ENCODE measurements around the gene DLG3. TPM values are rescaled to one million over a fixed set of nuclear protein-coding genes. Genes with fewer than 3 reads are reported as not detected.
"Not testable (repeated sequence)": the region's sequence is repeated elsewhere in the genome, so short reads cannot be mapped to it uniquely, and the experiment has no call there.

The DLG3 gene
- polyA plus RNA-seq, 3 donors, result 2.4 to 21.9 (median 4.2) TPM

DNA sequence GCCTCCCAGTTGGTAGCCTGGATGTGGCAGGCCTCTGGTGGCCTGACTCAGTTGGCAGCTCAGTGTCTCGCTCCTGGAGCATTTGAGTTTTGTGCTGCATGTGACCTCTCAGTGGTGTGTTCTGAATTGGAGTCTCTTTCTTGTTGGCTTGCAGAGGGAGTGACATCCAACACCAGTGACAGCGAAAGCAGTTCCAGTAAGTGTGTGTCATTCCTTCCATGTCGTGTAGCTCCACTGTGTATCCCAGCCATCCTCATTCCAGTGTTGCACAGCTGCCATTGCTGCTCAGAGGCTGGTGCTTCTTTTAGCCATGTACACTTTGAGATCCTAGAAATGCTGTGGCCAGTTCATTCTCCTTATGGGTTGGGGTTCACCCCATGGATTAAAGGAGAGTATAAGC, 52.4 kb downstream of the DLG3 start:
- no peak overlapping the region for H3K27ac ChIP-seq (ENCODE audit: low read depth, low read length)
- WGBS, 3 donors, result 76 to 80% (median 77%) methylated on average over 3 of the region's 3 CpGs

DNA sequence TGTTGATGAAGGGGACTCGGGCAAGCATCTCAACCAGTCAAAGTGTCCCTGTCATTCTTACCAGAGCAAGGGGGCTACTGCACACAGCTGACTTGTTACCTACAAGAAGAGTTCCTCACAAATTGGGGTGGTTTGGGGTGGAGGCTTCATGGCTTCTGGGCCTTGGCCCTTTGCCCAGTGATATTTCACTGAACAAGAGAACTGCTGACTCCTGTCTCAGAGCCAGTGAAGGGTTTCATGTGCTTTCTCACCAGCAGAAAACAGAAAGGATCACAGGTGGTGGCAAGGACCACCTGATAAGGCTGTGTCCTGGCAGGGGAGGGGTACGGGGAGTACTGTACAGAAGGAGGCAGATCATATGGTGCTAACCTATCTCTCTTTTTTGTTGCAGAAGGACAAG, 53.5 kb downstream of the DLG3 start:
- H3K27ac ChIP-seq (ENCODE audit: low read depth, low read length), result no peak overlapping the region
- 42 to 92% (median 73%) methylated on average over 2 of the region's 2 CpGs for WGBS, 3 donors

DNA sequence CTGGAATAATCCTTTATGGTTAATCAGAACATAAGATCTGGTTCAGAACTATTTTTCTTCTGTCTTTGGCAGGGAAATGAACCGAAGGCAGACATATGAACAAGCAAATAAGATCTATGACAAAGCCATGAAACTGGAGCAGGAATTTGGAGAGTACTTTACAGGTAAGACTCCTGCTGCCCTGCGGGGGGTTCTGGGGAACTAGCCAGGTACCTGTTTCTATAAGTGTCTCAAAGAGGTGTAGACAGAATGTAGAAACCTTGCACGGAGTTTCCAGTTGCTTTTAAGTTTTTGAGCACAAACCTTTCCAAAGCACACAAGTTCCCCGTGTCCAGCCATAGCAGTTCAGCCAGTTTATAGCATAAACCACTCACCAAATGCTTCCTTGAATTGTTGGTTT, 56.2 kb downstream of the DLG3 start:
- no peak overlapping the region for H3K27ac ChIP-seq (ENCODE audit: low read depth, low read length)
- WGBS, 3 donors, result 83 to 88% (median 86%) methylated on average over 3 to 4 of the region's 4 CpGs

DNA sequence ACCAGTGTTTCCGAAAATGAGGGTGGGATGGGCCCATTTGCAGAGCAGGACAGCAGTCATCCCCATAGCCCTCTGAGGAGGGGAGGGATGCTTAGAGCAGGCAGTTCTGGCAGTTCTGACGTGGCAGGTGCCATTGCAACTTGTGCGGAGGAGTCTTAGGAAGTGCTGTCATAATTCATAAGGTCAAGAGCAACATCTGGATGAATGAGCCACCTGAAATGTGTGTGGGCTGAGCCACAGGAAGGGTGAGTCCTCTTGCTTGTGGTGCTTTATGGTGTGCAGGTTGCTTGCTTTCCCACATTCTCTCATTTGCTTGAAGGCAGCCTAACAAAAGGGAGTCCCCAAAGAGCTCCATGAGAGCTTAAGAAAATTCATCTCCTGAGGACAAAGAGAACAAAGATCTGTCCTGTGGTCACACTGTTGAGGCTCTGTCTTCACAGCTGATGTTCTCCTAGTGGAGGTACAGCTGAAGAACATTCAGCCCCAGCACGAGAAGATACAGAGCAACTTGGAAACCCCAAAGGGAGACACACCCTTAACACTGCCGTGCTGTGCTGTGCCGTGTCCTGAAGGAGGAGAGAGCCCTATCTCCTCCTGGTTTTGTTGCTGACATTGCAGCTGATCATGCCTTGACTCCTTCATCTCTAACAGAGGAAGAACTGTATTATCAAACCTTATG, 60.3 kb downstream of the DLG3 start:
- no peak overlapping the region for H3K27ac ChIP-seq (ENCODE audit: low read depth, low read length)

DNA sequence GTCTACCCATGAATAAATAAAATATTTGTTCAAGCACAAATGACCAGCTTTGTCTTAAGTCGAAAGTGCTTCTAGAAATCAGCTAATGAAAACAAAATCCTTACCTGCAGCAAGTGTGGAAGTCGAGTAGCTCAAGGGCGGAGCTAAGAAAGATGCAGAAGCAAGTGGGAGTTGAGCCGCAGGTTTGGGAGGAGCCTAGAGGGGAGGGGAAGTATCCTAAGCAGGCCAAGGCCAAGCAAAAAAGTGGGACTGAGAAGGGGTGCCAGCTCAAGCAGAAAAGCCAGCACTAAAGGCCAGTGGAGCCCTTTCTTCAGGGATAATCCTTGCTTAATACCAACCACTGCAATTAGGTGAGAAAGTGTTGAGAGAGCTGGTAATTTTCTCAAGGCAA, 60.8 kb downstream of the DLG3 start:
- 35 to 67% (median 52%) methylated on average over 4 of the region's 4 CpGs for WGBS, 3 donors
- no peak overlapping the region for H3K27ac ChIP-seq (ENCODE audit: low read depth, low read length)

More for the DNA sequence above, 60.3 kb downstream of the DLG3 start:
- WGBS, 3 donors, result 67 to 81% (median 79%) methylated on average over 6 of the region's 6 CpGs

DNA sequence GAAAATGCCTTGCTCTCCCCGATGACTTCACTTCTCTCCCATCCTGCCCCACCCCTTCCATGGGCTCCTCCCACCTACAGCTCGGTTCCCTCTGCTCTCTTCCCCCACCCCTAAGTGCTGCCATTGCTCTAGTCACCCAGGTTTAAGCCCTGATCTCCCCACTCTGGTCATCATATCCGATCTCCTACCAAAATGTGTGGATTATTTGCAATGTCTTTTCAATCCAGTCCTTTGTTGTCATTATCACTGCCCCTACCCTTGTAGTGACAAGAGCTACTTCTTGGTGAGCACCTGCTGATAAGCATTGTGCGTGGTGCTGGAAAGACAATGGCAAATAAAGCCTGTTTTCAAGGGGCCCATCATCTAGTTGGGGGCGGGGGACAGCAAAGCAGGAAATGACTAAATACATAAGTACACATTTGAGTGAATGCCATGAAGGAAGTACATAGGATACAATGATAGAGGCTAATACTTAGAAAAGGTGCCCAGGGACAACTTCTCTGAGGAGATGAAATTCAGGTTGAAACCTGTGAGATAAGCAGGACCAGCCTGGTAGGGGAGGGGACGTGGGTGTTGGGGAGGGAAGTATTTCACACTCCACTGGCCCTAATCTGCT, 63.8 kb downstream of the DLG3 start:
- H3K27ac ChIP-seq (ENCODE audit: low read depth, low read length), result no peak overlapping the region
- WGBS, 3 donors, result 38 to 58% (median 55%) methylated on average over 6 of the region's 6 CpGs

DNA sequence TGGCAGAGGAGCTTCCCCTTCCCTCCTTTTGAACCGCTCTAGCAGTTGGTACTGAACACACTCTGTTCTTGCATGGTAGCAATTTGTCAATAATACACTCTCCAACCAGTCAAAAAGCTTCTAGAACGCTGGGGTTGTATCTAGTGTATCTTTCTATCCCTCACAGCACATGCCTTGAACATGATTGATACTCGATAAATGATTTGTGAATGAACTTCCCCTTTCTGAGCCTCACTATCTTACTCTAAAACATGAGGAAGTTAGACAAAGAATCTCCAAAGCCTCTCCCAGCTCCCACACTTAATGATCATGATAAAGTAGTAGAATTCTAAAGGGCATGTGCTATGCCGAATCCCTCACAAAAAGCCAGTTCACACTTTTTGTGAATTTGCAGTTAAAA, 64.4 kb downstream of the DLG3 start:
- H3K27ac ChIP-seq (ENCODE audit: low read depth, low read length), result no peak overlapping the region
- WGBS, 3 donors, result 51 to 65% (median 64%) methylated on average over 4 of the region's 4 CpGs

DNA sequence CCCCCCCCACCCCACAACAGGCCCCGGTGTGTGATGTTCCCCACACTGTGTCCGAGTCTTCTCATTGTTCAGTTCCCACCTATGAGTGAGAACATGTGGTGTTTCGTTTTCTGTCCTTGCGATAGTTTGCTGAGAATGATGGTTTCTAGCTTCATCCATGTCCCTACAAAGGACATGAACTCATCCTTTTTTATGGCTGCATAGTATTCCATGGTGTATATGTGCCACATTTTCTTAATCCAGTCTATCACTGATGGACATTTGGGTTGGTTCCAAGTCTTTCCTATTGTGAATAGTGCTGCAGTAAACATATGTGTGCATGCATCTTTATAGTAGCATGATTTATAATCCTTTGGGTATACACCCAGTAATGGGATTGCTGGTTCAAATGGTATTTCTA, 70.6 kb downstream of the DLG3 start:
- 89 to 100% (median 99%) methylated on average over 4 of the region's 4 CpGs for WGBS, 3 donors
- H3K27ac ChIP-seq (ENCODE audit: low read depth, low read length), result not testable (repeated sequence)

DNA sequence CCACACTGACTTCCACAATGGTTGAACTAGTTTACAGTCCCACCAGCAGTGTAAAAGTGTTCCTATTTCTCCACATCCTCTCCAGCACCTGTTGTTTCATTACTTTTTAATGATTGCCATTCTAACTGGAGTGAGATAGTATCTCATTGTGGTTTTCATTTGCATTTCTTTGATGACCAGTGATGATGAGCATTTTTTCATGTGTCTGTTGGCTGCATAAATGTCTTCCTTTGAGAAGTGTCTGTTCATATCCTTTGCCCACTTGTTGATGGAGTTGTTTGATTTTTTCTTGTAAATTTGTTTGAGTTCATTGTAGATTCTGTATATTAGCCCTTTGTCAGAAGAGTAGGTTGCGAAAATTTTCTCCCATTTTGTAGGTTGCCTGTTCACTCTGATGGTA, 71.1 kb downstream of the DLG3 start:
- WGBS, 3 donors, result 61 to 100% (median 94%) methylated on average over 1 of the region's 1 CpG

DNA sequence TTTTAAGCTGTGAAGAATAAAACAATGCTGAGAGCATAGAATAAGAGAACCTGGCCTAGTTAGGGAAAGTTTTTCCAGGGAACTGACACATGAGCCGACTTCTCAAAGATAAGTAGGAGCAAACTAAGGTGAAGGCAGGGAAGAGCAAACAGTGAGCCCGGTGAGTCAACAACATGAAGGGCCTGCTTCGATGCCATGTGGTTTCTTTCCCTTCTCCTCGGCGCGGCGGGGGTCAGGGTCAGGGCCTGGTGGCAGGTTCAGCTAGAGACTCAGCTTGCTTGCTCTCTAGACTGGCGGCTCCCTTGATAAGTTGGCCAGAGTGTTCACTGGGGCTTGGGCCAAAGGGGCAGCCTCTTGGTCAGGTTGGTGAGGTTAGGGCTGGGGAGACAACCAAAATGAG, 81.1 kb downstream of the DLG3 start:
- no peak overlapping the region for H3K27ac ChIP-seq (ENCODE audit: low read depth, low read length)
- 43 to 83% (median 82%) methylated on average over 8 of the region's 8 CpGs for WGBS, 3 donors

More for the DNA sequence above, 71.1 kb downstream of the DLG3 start:
- not testable (repeated sequence) for H3K27ac ChIP-seq (ENCODE audit: low read depth, low read length)

DNA sequence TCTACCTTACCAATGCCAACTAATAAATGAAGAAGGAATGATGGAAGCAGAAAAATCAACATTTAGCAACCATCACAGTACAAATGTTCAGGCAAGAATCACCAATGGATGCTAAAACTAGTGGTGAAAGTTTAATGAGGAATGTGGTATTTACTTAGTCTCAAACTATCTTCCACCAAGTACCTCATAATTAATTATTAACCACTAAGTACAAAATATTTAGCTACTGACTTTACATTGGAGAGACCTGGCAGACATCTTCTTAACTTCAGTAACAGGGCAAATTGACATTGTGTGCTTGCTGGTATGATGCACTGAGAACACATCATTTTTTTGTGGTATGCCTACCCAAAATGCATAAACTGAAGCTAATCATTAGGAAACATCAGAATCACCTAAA, 82.4 kb downstream of the DLG3 start:
- H3K27ac ChIP-seq (ENCODE audit: low read depth, low read length), result no peak overlapping the region

DNA sequence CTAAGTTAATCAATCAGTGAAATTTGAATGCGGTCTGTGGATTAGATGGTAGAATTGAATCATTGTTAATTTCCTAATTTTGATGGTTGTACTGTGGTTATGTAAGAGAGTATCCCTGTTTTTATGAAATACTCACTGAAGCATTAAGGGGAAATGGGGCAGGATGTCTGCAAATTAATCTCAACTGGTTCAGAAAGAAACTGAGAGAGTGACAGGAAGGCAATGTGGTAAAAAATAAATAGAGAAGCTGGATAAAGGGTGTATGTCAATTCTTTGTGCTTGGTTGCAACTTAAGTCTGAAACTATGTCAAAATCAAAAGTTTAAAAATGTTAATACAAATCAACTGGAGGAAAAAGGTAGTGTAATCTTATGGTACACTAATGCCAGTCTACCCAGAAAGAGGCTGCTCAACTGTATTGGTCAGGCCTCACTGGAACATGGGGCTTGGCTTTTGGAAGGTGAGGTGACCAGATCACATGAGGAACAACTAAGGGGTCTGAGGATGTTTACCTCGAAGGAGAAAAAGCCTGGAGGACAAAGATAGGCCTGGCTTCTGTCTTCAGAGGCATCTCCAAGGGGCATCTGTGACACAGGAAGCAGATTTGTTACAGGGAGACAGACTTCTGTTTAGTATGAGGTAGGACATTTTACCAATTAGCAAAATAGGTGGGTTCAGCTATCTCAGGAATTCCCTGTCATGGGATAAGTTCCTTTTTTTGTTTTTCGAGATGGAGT, 83.1 kb downstream of the DLG3 start:
- no peak overlapping the region for H3K27ac ChIP-seq (ENCODE audit: low read depth, low read length)
- WGBS, 3 donors, result 47 to 65% (median 51%) methylated on average over 3 of the region's 3 CpGs

DNA sequence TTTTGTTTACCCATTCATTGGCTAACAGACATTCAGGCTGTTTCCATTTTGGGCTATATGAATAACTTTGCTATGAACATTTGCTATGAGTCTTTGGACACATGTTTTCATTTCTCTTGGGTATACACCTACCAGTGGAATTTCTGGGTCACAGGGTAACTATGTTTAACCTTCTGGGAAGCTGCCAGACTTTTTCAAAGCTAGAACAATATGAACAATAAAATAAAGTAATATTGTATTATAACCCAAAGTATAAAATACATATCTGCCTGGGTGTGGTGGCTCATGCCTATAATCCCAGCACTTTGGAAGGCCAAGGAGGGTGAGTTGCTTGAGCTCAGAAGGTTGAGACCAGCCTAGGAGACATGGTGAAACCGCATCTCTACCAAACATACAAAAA, 90.6 kb downstream of the DLG3 start:
- no peak overlapping the region for H3K27ac ChIP-seq (ENCODE audit: low read depth, low read length)
- WGBS, 3 donors, result 64 to 86% (median 73%) methylated on average over 1 of the region's 1 CpG

DNA sequence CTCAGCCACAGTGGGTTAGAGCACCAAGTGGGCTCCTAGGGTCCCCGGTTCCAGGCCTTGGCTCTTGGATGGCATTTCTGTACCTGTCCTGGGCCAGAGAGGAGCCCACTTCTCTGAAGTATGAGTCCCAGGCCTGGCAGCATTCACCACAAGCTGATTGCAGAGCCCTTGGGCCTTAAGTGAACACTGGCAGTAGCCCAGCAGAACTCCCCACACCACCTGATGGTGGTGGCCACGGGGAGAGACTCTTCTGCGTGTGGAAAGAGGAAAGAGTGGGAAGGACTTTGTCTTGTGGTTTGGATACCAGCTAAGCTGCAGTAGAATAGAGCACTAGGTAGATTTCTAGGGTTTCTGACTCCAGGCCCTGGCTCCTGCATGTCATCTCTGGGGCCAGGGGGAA, 104.8 kb downstream of the DLG3 start:
- H3K27ac ChIP-seq (ENCODE audit: low read depth, low read length), result no peak overlapping the region
- WGBS, 3 donors, result 61 to 67% (median 62%) methylated on average over 3 of the region's 3 CpGs

DNA sequence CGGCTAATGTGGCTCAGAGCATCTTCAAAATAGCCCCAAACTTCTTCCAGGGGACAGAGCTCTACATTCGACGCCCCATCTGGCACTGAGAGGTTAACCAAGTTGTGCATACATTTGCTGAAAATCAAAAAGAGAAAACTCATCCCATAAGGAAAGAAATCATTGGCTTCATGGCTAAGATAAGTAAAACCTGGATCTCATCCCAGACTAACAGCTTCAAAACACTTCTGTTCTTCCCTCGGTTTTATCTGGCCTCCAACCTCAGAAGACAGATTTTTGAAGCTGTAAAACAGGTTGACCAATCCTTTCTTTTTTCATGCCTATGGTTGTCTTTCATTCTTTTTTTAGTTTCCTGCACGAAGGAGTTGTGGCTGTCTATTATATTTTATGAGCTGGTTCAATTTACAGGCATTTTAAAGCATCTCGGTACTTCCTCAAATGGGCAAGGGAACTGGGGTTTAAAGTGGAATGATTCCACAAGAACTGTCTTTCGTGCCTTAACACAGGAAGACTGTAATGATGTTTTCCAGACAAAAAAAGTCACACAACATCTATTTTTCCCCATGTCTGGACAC, 107.6 kb downstream of the DLG3 start:
- no peak overlapping the region for H3K27ac ChIP-seq (ENCODE audit: low read depth, low read length)
- 20 to 36% (median 36%) methylated on average over 7 of the region's 7 CpGs for WGBS, 3 donors

DNA sequence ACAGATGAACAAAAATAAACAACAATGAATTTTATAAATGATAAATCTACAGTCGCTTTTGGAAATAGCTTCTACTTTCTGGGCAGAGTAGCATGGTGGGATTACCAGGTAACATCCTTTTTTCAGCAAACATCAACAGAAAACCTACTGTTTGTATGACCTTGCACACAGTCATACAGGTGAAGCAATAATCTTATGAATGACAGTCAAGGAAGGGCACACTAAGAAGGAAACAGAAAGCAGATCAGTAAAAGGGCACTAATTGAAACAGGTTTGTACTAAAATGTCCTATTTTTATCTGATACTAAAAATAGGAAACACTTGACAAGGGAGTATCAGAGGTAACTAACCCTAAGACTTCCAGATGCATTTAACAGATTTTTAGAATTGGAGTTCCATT, 108.9 kb downstream of the DLG3 start:
- no peak overlapping the region for H3K27ac ChIP-seq (ENCODE audit: low read depth, low read length)
- WGBS, 3 donors, result 57 to 87% (median 58%) methylated on average over 1 of the region's 1 CpG

DNA sequence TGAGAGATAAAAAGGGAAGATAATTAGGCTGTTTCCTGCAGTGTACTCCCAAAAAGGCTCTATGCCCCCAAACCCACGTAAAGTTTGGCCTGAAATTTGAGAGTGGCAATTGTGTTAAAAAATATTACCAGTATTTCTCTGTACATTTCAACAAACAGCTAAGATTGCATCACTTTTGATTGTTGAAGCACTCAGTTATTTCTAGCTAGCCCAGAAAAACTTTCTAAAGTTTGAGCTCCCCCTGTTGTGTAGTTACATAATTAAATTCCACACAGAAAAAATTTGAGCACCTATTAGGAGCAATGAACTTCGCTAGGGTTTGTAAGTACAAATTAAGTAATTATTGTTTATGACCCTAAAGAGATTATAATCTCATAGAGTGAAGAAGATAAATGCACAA, 109.4 kb downstream of the DLG3 start:
- 3 to 13% (median 5%) methylated on average over 2 of the region's 2 CpGs for WGBS, 3 donors

DNA sequence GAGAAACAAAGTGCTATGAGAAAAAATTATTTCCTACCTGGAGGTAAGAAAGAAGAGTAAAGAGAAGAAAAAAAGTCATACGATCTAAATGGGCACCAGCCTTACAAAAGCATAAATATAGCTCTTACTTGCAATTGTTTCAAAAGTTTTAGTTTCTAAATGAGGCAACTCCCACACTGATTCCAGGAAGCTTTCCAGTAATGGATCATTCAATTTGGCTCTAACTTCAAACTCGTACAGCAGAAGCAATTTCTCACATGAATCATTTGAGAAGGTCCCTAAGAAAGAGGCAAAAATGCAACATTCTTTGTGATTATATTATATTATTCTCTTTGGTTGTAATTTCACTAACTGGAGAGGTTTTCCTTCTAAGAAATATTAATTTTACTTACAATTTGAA, 109.9 kb downstream of the DLG3 start:
- H3K27ac ChIP-seq (ENCODE audit: low read depth, low read length), result no peak overlapping the region
- WGBS, 3 donors, result 9 to 36% (median 36%) methylated on average over 2 of the region's 2 CpGs

More for the DNA sequence above, 109.4 kb downstream of the DLG3 start:
- no peak overlapping the region for H3K27ac ChIP-seq (ENCODE audit: low read depth, low read length)

DNA sequence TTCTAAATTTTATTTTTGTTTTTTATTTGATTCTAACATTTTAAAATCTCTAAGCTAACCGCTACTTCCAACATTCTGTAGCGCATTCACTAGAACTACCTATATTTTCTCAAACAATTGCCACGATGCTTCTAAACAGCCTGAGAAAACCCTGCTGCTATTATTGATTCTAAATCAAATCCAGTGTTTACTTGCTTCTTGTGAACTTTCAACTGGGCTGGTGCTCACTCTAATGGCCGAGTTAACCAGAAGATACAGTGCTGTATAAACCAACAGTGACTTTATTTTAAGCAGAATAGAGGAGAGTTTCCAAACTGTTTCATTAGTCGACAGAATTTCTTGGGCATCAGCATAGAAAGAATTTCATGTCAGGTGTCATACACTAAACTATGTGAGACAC, 110.3 kb downstream of the DLG3 start:
- 25 to 77% (median 61%) methylated on average over 5 of the region's 5 CpGs for WGBS, 3 donors
- H3K27ac ChIP-seq (ENCODE audit: low read depth, low read length), result no peak overlapping the region
